H1 (cell line): Measurements from ENCODE around the gene PRICKLE1. TPM values are rescaled to one million over a fixed set of nuclear protein-coding genes. Genes with fewer than 3 reads are reported as not detected.

Source experiments
- CHD2 ChIP-seq: IDR thresholded peaks from 2 replicates; pipeline ENCODE4 v1.6.1; 2012; ENCODE audit warnings: low read length, improper control_type of control experiment
- CTBP2 ChIP-seq: IDR thresholded peaks from 2 replicates; pipeline ENCODE4 v1.7.0; 2011; ENCODE audit warnings: borderline replicate concordance, mild to moderate bottlenecking, moderate library complexity, mixed read lengths, low read length; ENCODE audit not compliant: insufficient read depth, insufficient read length
- EP300 ChIP-seq, 2 experiments: IDR thresholded peaks; 1 replicate in 1 of 2; 2 replicates in 1 of 2; pipeline ENCODE4 v1.6.1; 2011 to 2012; ENCODE audit warnings: low read depth in 2 of 2, low read length in 2 of 2, mild to moderate bottlenecking in 2 of 2, borderline replicate concordance in 1 of 2, inconsistent platforms in 1 of 2, moderate library complexity in 1 of 2
- JUN ChIP-seq: IDR thresholded peaks from 2 replicates; pipeline ENCODE4 v1.6.1; 2011; ENCODE audit warnings: low read depth, mild to moderate bottlenecking, improper control_type of control experiment, low read length
- SAP30 ChIP-seq: fragments of 300-600 bp; sonication (generic); IDR thresholded peaks from 2 replicates; pipeline ENCODE4 v1.7.1; 2012; ENCODE audit warnings: low read length, moderate library complexity, mild to moderate bottlenecking, inconsistent platforms; ENCODE audit not compliant: insufficient read depth, insufficient replicate concordance
- SIN3A ChIP-seq, 2 experiments: IDR thresholded peaks in 1 of 2; conservative IDR thresholded peaks in 1 of 2; 2 replicates each; pipeline ENCODE4 v1.6.1; 2011 to 2012; ENCODE audit warnings: low read length in 2 of 2, improper control_type of control experiment in 1 of 2, low read depth in 1 of 2, mild to moderate bottlenecking in 1 of 2
- SIRT6 ChIP-seq: IDR thresholded peaks from one replicate; pipeline ENCODE4 v1.7.1; 2012; ENCODE audit warnings: low read length, inconsistent platforms
- SP2 ChIP-seq: IDR thresholded peaks from 2 replicates; pipeline ENCODE4 v1.6.1; 2012; ENCODE audit warnings: mild to moderate bottlenecking, low read length, inconsistent platforms
- polyA plus RNA-seq, 7 experiments: library from polyadenylated mRNA; depleted of rRNA in 3 of 7; stranded (reverse) in 5 of 7; unstranded in 2 of 7; fragments of >200 nt in 5 of 7; fragments of 200-250 nt in 2 of 7; gene quantifications; 1 replicate in 5 of 7; 2 replicates in 1 of 7; 4 replicates in 1 of 7; pipeline versions ENCODE4 v1.2.1 to v1.2.3, GENCODE V29; 2011 to 2013; ENCODE audit warnings: missing spikeins in 2 of 7, mixed read lengths in 2 of 7
- total RNA-seq: library from RNA; stranded (reverse); fragmentation: NEBNext Ultra II Directional; extraction: Animal tissue kit (Norgen Biotek cat#: 25700); gene quantifications from 2 replicates; pipeline ENCODE4 v1.2.1, GENCODE V29; 2021

Gene PRICKLE1
- total and polyA plus RNA-seq, 2 of the 8 experiments (the other 6 are each of a cell fraction or from before 2014, with no cell fraction given), result 14.0 to 22.4 TPM

DNA sequence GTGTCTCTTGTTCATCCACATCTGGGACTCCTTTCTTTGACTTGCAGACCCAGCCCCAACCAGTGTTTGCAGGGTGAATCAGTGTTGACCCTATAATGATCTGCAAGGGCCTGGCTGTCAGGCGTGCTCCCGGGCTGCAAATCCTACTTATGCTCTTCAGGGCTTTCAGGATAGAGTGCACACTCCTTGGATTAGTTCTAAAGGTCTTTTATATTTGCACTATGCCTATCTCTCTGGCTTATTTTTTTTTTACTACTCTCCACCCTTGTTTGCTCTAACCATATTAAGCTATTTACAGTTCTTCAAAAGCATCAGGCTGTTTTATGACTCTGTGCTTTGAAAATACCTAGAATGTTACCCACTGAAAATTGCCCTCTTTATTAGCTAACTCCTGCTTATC, 4.3 kb upstream of the PRICKLE1 start (continued):
- TF ChIP-seq CTBP2 (no peak), EP300 (IDR thresholded peaks at IDR 0.05; ENCODE audit: borderline replicate concordance in 1 of 2, low read depth in 2 of 2, low read length in 2 of 2) (no peak), SAP30 (no peak), JUN (no peak), CHD2 (no peak), SP2 (no peak), SIRT6 (no peak), SIN3A (conservative IDR thresholded peaks at IDR 0.05 in 1 of 2, IDR thresholded peaks at IDR 0.05 in 1 of 2; ENCODE audit: low read depth in 1 of 2, low read length in 2 of 2) (no peak)
- TF ChIP-seq, all 59 proteins: peak for 0
